Measurements from ENCODE around the gene SPAG16.

Gene SPAG16

DNA sequence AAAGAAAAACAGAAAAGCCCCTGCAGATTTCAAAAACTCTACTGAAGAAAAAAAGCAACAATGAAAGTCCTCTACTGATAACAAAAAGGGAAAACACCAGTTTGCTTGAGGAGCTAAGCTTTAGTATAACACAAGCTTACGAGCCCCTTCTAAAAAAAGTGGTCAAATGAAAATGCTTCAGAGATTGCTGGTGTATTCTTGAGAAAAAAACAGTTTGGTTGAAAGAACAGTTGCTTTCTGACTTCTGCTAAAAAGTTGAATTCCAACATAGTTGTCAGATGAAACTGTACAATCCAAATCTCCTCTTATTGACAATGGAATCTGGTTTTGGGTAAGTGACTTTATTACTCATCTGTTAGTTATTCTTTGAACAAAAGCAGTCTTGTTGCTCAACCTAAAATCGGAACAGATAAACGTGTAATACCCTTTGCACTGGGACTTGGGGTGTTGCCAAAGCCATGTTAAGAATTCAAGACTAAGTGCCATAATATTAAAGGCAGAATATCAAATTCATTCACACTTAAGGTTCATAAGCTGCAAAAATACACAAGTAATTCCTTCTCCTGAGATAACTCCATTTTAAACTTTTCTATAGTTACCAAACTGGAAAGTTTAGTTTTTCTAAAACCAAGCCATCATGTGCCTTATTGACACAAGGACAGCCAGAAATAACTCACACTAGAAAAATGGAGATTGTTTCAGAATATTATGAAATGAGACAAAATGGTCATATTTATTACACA, 45.3 kb upstream of the SPAG16 start:
- peak; percentile 82 for DNase-seq (ENCODE audit: low read depth, low spot score)
- ChIA-PET POLR2A (interaction anchor here (1.0 kb wide), 1 partner anchor 45 kb away, joined by 3 read pairs; the partner anchor contains the start of gene SPAG16), CTCF (interaction anchor here (1.0 kb wide), 2 partner anchors 11 to 15 kb away, joined by 3 to 4 read pairs; no protein-coding TSS in a partner anchor)
- TF ChIP-seq, protein P1, sequence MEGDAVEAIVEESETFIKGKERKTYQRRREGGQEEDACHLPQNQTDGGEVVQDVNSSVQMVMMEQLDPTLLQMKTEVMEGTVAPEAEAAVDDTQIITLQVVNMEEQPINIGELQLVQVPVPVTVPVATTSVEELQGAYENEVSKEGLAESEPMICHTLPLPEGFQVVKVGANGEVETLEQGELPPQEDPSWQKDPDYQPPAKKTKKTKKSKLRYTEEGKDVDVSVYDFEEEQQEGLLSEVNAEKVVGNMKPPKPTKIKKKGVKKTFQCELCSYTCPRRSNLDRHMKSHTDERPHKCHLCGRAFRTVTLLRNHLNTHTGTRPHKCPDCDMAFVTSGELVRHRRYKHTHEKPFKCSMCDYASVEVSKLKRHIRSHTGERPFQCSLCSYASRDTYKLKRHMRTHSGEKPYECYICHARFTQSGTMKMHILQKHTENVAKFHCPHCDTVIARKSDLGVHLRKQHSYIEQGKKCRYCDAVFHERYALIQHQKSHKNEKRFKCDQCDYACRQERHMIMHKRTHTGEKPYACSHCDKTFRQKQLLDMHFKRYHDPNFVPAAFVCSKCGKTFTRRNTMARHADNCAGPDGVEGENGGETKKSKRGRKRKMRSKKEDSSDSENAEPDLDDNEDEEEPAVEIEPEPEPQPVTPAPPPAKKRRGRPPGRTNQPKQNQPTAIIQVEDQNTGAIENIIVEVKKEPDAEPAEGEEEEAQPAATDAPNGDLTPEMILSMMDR (IDR thresholded peaks at IDR 0.05; ENCODE audit: insufficient read depth, low read length, missing control alignments): no peak
- H3K4me3 ChIP-seq (ENCODE audit: low read depth, low read length): peak overlapping the region; percentile 31

DNA sequence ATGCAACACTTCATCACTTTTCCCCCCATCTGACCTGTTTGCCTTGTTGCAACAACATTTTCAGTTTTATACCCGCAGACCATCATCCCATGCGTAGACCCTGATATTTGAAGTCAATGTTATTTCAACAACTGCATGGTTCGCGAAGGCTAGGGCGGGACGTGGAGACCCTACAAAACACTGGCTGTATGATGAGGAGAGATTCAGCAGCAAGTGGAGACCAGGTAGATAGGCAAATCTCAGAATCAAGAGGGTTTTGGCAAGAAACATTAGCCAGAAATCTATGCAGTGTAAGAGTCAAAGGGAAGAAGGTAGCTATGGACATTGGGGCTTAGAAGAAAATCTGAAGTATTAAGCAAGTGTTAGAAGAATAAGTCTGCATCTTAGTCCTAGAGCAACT, 42.4 kb upstream of the SPAG16 start:
- TF ChIP-seq, protein P1 (IDR thresholded peaks at IDR 0.05; ENCODE audit: insufficient read depth, low read length, missing control alignments): no peak
- no peak for DNase-seq (ENCODE audit: low read depth, low spot score)
- no peak overlapping the region for H3K4me3 ChIP-seq (ENCODE audit: low read depth, low read length)
- ChIA-PET POLR2A (no interaction called here), CTCF (interaction anchor here (1.0 to 1.9 kb wide), 4 partner anchors 8 to 556 kb away, joined by 3 to 6 read pairs (median 4); no protein-coding TSS in a partner anchor)

DNA sequence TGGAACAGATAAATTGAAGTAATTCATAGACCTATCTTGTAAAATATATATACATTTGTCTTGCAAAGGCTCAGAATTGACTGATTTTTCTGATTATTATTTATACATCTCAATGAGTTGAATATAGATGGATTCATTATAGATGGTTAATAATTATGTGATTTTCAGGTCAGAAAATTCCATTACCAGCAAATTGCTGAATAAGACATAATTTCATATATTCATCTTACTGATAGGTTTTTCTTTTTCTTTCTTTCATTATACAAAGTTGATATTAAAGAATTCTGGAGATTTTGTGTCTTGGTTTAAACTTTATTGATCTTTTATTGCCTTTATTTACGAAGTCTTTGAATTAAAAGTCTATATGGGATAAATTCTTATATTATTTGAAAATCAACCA, 41.6 kb upstream of the SPAG16 start:
- no peak overlapping the region for H3K4me3 ChIP-seq (ENCODE audit: low read depth, low read length)
- POLR2A ChIA-PET: no interaction called here
- TF ChIP-seq, protein P1 (IDR thresholded peaks at IDR 0.05; ENCODE audit: insufficient read depth, low read length, missing control alignments): no peak
- CTCF ChIA-PET: interaction anchor here (1.1 to 1.9 kb wide), 3 partner anchors 9 to 465 kb away, joined by 3 to 6 read pairs (median 3); no protein-coding TSS in a partner anchor
- no peak for DNase-seq (ENCODE audit: low read depth, low spot score)

DNA sequence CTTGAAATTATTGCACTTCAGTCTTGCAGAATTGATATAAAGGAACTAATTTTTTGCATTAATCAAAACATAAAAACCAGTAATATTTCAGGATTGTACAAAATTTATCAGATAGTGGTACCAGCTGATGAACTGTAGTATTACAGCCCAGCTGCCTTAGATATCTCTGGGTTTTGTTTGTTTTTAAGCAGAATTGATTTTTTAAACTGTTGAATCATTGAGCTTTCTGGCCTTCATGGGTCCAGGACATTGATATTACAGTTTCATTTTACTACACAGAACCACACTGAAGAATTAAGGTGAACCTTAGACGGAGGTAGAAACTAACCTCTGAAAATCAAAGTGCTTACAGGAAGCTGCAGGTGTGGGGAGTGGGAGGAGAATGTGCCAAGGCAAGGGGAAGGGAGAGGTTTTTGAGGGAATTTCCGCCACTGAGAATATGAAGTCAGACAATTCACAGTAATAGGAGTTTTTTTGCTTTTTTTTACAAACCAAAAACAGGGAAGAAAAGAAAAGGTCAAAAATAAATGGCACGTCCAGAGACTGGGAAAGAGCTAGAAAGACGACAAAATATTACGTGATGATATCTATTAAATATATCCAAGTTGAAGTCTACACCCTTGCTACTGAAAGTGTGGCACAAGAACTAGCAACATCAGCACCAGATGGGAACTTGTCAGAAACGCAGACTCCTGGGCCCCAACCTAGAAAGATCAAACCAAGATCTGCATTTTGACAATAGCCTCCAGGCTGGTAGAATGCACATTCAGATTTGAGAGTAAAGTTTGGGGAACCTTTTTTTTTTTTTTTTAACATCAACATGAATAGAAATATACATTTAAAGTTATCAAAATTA, 40.8 kb upstream of the SPAG16 start:
- H3K4me3 ChIP-seq (ENCODE audit: low read depth, low read length): no peak overlapping the region
- POLR2A ChIA-PET: no interaction called here
- CTCF ChIA-PET: interaction anchor here (1.1 to 4.3 kb wide), 3 partner anchors 9 to 556 kb away, joined by 3 to 28 read pairs (median 3); no protein-coding TSS in a partner anchor
- TF ChIP-seq, protein P1 (IDR thresholded peaks at IDR 0.05; ENCODE audit: insufficient read depth, low read length, missing control alignments): no peak
- DNase-seq (ENCODE audit: low read depth, low spot score): no peak

DNA sequence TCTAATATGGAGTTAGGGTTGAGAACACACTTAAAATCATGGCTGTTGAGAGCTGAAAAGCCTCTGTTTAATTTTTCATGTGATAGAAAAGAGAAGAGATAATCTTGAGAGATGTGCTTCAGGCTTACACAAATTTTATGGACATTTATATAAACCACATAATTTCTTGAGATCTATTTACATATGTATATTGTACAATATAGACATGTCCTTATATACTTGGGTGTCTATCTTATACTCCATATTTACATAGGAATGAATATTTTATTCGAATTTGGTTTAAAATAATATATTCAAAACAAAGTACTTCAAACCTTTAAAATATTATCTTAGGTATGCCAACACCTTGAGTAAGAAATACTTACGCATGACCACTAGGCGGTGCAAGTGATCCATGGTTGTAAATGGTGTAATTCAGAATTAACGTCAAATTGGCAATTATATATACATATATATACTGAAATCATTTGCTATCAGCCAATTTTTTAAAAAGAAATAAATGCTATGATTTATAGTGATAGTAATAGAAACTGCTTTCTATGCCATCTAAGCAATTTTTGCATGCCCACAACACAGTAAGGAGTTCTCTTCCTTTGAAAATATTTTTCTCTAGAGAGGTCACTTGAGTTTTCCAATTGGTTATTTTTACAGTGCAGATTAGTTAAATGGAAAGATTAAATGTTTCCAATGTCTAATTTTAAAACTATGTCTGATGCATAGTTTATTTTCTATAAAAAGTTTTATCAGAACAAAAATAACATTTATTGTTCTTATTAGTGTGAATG, 37.6 kb upstream of the SPAG16 start:
- POLR2A ChIA-PET: no interaction called here
- DNase-seq (ENCODE audit: low read depth, low spot score): no peak
- no peak overlapping the region for H3K4me3 ChIP-seq (ENCODE audit: low read depth, low read length)
- CTCF ChIA-PET: interaction anchor here (0.9 to 4.3 kb wide), 6 partner anchors 36 to 559 kb away, joined by 3 to 28 read pairs (median 4); partner anchors contain the start of gene IKZF2
- TF ChIP-seq, protein P1 (IDR thresholded peaks at IDR 0.05; ENCODE audit: insufficient read depth, low read length, missing control alignments): peak; percentile 60
